SK-N-SH (cell line): ENCODE measurements around the gene SEC16A.

Source experiments
- EP300 ChIP-seq, 2 experiments: IDR thresholded peaks; 2 replicates each; pipeline versions ENCODE4 v1.4.0 to v1.6.1; 2012; ENCODE audit warnings: borderline replicate concordance in 1 of 2, low read depth in 1 of 2, low read length in 1 of 2
- EZH2phosphoT487 ChIP-seq: fragments of 200-600 bp; sonication (generic); IDR thresholded peaks from 2 replicates; pipeline ENCODE4 v1.6.1; 2017; ENCODE audit warnings: low read depth, mixed run types, mild to moderate bottlenecking, antibody characterized with exemption, moderate library complexity, borderline replicate concordance
- FOSL2 ChIP-seq: IDR thresholded peaks from 2 replicates; pipeline ENCODE4 v1.4.0; 2012; ENCODE audit warnings: low read depth, mild to moderate bottlenecking, moderate library complexity, borderline replicate concordance
- FOXJ3 ChIP-seq: sonication (generic); formaldehyde crosslinking; IDR thresholded peaks from 2 replicates; pipeline ENCODE4 v1.5.1; 2020; ENCODE audit warnings: mild to moderate bottlenecking, missing genetic modification reagents
- MXI1 ChIP-seq: IDR thresholded peaks from 2 replicates; pipeline ENCODE4 v1.6.1; 2012; ENCODE audit warnings: mild to moderate bottlenecking, low read depth, low read length, improper control_type of control experiment
- POLR2AphosphoS5 ChIP-seq: IDR thresholded peaks from 2 replicates; pipeline ENCODE4 v1.6.1; 2012; ENCODE audit warnings: low read depth, low read length
- RAD21 ChIP-seq: IDR thresholded peaks from 2 replicates; pipeline ENCODE4 v1.6.1; 2012; ENCODE audit warnings: mild to moderate bottlenecking, low read length
- RXRA ChIP-seq: IDR thresholded peaks from 2 replicates; pipeline ENCODE4 v1.4.0; 2012; ENCODE audit warnings: low read depth, mild to moderate bottlenecking, borderline replicate concordance
- TAF1 ChIP-seq: IDR thresholded peaks from 2 replicates; pipeline ENCODE4 v1.6.1; 2012; ENCODE audit warnings: low read depth, mild to moderate bottlenecking, low read length, moderate library complexity, borderline replicate concordance
- TCF12 ChIP-seq: IDR thresholded peaks from 2 replicates; pipeline ENCODE4 v1.4.0; 2012
- YY1 ChIP-seq: IDR thresholded peaks from 2 replicates; pipeline ENCODE4 v1.4.0; 2012; ENCODE audit warnings: low read depth, mild to moderate bottlenecking
- TF ChIP-seq, protein P1 (sequence below): fragments of 150-350 bp; IDR thresholded peaks from 2 replicates; pipeline ENCODE4 v1.6.1; 2017; ENCODE audit warnings: antibody characterized with exemption, low read length, low read depth, borderline replicate concordance
- TF ChIP-seq, protein P2 (sequence below): IDR thresholded peaks from 2 replicates; pipeline ENCODE4 v1.4.0; 2012; ENCODE audit warnings: low read depth
- TF ChIP-seq, protein P3 (sequence below): fragments of 200-600 bp; sonication (generic); IDR thresholded peaks from 2 replicates; pipeline ENCODE4 v1.6.1; 2017; ENCODE audit warnings: antibody characterized with exemption, mild to moderate bottlenecking, moderate library complexity

DNA sequence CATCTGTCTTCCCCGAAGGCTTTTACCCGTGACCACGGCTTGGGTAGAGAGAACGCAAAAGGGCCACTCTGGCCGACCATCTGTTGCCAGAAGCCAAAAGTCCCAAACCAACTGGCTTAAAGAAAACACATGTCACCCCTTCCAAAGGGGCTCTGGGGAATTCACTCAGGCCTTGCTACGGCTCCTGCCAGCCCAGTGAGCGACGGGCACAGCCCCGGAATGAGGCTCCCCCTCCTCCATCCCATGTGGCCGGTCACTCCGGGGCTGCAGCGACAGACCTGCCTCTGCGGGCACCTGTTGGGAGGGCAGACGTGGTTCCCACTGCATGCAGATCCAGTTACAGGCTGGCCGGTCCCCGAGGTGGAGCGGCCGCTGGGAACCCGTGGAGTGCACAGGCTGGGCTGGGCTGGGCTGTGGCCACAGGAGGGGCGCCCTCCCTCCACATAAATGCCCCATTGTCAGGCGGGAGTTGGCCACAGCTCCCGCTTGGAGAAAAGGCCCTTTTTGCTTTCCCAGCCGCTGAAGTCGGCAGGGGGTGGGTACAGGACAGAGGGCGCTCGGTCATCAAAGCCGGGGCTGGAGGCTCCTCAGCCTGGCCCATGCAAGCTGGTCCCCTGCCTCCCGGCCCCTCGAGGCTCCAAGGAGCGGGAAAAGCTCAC is 43.1 kb upstream of the SEC16A start:
- TF ChIP-seq, protein P1, sequence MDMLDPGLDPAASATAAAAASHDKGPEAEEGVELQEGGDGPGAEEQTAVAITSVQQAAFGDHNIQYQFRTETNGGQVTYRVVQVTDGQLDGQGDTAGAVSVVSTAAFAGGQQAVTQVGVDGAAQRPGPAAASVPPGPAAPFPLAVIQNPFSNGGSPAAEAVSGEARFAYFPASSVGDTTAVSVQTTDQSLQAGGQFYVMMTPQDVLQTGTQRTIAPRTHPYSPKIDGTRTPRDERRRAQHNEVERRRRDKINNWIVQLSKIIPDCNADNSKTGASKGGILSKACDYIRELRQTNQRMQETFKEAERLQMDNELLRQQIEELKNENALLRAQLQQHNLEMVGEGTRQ: no peak
- TF ChIP-seq EZH2phosphoT487 (no peak), TAF1 (no peak), FOSL2 (no peak), MXI1 (no peak), RXRA (no peak), POLR2AphosphoS5 (no peak), YY1 (no peak), TCF12 (no peak), EP300 (IDR thresholded peaks at IDR 0.05; ENCODE audit: borderline replicate concordance in 1 of 2, low read depth in 1 of 2, low read length in 1 of 2) (no peak), RAD21 (no peak), FOXJ3 (CRISPR knock-in tag) (no peak)
- TF ChIP-seq, protein P2, sequence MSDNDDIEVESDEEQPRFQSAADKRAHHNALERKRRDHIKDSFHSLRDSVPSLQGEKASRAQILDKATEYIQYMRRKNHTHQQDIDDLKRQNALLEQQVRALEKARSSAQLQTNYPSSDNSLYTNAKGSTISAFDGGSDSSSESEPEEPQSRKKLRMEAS: no peak
- TF ChIP-seq, protein P3, sequence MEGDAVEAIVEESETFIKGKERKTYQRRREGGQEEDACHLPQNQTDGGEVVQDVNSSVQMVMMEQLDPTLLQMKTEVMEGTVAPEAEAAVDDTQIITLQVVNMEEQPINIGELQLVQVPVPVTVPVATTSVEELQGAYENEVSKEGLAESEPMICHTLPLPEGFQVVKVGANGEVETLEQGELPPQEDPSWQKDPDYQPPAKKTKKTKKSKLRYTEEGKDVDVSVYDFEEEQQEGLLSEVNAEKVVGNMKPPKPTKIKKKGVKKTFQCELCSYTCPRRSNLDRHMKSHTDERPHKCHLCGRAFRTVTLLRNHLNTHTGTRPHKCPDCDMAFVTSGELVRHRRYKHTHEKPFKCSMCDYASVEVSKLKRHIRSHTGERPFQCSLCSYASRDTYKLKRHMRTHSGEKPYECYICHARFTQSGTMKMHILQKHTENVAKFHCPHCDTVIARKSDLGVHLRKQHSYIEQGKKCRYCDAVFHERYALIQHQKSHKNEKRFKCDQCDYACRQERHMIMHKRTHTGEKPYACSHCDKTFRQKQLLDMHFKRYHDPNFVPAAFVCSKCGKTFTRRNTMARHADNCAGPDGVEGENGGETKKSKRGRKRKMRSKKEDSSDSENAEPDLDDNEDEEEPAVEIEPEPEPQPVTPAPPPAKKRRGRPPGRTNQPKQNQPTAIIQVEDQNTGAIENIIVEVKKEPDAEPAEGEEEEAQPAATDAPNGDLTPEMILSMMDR: no peak
